GM21737 (cell line): ENCODE measurements around the gene GRK2.
A peak's percentile ranks its signal among the peaks of the same experiment; 100 is the strongest.
"Not testable (repeated sequence)": the region's sequence is repeated elsewhere in the genome, so short reads cannot be mapped to it uniquely, and the experiment has no call there.

ENCODE experiments used
- ATAC-seq: cut with Tn5 transposase; IDR thresholded peaks from one replicate; pipeline ENCODE4 v1.9.1; 2021; ENCODE audit warnings: mild to moderate bottlenecking, moderate library complexity; ENCODE audit not compliant: unreplicated experiment

GRK2 gene

GRCh38 chr11:67310246-67311050 is 44.2 kb downstream of the GRK2 start:
- no peak for ATAC-seq

- no peak for ATAC-seq
Measured at GRCh38 chr11:67311051-67311555, 44.8 kb downstream of the GRK2 start.

DNA sequence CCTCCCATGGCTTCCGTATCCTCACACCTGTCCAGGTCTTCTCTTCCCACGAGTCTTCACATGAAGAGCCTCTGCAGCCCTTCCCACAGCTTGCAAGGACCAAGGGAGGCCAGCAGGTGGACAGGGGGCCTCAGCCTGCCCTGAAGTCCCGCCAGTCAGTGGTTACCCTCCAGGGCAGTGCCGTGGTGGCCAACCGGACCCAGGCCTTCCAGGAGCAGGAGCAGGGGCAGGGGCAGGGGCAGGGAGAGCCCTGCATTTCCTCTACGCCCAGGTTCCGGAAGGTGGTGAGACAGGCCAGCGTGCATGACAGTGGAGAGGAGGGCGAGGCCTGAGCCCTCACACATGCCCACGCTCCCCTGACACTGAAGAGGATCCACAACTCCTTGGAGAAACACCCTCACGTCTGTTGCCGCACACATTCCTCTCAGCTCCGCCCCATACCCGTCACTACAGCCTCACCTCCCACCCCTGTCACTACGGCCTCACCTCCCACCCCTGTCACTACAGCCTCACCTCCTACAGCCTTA is 45.3 kb downstream of the GRK2 start:
- ATAC-seq = no peak

- ATAC-seq = no peak
Measured at GRCh38 chr11:67312187-67313021, 46.1 kb downstream of the GRK2 start.

- no peak for ATAC-seq
Measured at GRCh38 chr11:67313125-67313890, 47.0 kb downstream of the GRK2 start.

- ATAC-seq = no peak
Measured at GRCh38 chr11:67314218-67314617, 47.9 kb downstream of the GRK2 start.

DNA sequence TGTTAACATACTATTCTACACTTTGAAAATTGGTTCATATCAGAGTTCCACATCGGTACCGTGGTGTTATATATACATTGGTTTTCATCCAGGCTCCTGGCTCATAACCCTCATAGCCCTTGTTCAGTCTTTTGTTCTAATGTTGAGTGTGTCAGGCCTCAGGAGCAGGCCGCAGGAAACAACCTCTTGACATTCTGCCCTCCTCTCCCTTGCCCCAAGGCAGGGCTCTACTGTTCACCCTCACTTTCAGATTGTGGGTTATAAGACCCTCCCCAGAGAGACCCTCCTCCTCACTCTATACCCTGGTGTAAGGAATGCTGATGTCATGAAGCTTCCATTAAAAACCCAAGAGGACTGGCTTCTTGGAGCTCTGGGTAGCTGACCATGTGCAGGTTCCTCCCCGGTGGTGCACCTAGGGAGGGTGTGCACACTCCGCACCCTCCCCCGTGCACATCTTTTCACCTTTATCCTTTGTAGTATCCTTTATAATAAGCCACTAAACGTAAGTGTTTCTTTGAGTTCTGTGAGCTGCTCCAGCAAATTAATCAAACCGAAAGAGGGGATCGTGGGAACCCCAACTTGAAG is 49.1 kb downstream of the GRK2 start:
- ATAC-seq = no peak

DNA sequence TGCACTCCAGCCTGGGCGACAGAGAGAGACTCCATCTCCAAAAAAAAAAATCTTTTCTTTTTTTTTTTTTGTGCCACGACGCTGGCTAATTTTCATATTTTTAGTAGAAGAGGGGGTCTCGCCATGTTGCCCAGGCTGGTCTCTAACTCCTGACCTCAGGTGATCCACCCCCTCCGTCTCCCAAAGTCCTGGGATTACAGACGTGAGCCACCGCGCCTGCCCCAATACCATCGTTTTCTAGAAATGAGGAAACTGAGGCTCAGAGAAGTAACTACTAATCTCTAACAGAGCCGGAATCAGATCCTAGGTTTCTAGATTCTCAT is 50.6 kb downstream of the GRK2 start:
- ATAC-seq = no peak

- peak; percentile 76 for ATAC-seq
Measured at GRCh38 chr11:67317205-67317887, 51.1 kb downstream of the GRK2 start.

DNA sequence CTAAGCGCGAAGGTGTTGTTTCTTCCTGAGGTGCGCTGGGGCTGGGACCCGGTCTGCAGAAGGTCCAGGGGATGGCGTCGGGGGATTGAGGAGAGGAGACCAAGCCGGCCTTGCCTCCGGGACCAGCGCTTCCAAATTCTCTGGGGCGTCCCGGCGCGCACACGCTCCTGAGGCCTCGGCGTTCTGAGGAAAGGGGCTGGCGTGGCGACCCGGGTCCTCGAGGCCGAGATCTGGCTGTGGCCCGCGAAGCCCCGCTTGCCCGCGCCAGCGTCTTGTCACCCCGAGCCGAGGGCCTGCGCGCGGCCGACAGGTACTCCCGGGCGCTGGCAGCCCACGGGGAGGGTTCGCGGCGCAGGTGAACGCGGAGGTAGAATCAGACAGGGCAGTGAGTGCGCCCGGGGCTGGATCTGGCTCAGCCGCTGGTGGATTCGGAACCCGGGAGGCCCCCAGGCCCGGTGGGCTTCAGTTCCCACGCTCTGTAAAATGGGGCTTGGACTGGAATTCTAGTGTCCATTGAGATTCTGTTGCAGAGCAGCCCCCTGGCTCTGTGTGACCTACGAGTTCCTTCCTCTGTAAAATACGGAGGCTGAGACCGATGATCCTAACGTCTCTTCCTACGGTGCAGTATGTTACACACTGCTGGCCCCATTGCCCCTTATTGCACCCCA is 51.7 kb downstream of the GRK2 start:
- peak; percentile 21 for ATAC-seq

GRCh38 chr11:67318876-67319275 is 52.6 kb downstream of the GRK2 start:
- ATAC-seq = not testable (repeated sequence)

GRCh38 chr11:67320011-67320410 is 53.7 kb downstream of the GRK2 start:
- no peak for ATAC-seq

DNA sequence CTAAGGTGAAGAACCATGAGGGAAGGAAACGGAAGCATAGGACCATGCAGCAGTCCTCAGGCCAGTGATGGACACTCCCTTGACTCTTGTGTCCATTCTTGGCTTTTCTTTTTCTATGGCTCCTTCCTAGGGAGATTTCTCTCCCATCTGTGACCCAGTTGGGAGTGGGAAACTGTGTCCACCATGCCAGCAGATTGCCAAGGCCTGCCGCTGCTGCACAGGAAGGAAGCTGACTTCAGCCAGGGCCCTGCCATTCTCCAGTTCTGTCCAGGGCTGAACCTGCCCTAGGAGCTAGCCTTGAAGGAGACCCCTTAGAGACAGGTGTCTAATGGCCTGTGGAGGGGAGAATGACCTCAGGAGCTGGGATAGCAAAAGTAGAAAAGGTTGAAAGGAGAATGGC is 54.4 kb downstream of the GRK2 start:
- ATAC-seq = no peak

DNA sequence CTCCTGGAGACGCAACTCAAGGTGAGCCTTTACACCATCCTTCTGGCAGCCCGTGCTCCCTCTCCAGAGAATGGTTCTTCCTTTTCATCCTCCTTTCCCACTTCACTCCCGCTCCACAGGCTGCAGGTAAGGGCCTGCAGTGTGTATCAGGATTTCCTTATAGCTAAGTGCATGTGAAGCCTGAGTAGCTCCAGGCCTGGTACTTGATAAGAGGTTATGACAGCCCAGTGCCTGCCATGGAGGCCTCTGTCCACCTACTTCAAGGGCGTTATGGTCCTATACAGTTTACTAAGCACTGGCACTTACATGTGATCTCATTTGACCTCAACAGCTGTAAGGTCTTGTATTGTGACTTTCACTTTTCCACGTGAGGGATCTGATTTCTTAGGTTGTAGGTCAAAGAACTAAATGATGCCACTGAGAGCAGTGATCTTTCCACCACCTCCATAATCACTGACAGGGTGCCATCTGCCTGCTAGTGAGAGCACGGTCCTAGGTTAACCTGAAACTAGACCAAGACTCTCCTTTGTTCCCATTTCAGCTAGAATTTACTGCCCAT is 55.1 kb downstream of the GRK2 start:
- ATAC-seq = no peak

DNA sequence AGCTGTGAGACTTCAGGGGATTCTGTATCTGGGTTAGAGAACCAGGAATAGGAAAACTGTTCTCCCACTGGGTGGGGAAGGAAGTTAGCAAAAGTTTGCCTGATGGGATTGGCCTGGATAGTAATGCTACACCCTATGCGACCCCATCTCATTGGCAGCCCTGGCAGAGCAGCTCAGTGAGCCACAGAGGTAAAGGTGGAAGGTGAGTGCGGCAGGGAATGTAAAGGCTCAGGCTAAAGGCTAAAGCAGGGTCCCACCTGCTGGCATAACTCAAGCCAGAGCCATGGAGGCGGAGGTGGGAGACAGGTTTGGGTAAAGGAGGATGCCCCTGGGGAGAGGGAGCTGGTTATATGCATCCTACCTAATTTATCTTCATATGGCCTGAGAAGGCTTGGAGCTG is 55.8 kb downstream of the GRK2 start:
- ATAC-seq = no peak

DNA sequence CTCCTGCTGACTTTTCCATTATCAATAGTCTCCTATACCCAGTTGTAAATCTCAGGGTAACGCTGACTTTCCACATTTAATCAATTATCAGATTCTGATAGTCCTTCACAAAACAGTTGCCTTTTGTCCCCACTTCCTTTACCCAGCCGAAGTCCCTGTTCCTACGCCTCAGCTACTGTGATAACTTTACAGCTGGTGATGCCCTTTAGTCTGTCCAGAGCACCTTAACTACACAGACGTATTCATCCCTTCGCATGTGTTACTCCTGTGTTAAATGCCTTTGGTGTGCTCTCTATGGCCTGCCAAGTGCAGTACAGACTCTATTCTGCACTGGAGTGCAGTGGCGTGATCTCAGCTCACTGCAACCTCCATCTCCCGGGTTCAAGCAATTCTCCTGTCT is 57.3 kb downstream of the GRK2 start:
- no peak for ATAC-seq

- ATAC-seq = no peak
Measured at GRCh38 chr11:67332081-67332691, 65.9 kb downstream of the GRK2 start.
